ENCODE results near the gene BCAR3. TPM values are rescaled to one million over a fixed set of nuclear protein-coding genes. Genes with fewer than 3 reads are reported as not detected.

The BCAR3 gene
- total RNA-seq, 1 experiment from 2014 or later = 9.3 TPM

GRCh38 chr1:93595743-93596142, 85.9 kb downstream of the BCAR3 start:
- TF ChIP-seq CTCF (IDR thresholded peaks at IDR 0.05; ENCODE audit: insufficient read depth in 1 of 2, low read depth in 1 of 2, low read length in 1 of 2, severe bottlenecking in 1 of 2, unreplicated experiment in 1 of 2) = no peak
- Mint-ChIP-seq H3K4me3 (ENCODE audit: unreplicated experiment) (no peak overlapping the region), H3K4me1 (ENCODE audit: low read depth, unreplicated experiment) (peaks cover 38% of the 10 kb centered on the region), H3K27me3 (ENCODE audit: insufficient read depth, unreplicated experiment) (no peaks in the 10 kb centered on the region), H3K9me3 (ENCODE audit: unreplicated experiment) (no peaks in the 10 kb centered on the region), H3K36me3 (ENCODE audit: insufficient read depth, unreplicated experiment) (peaks cover 6% of the 10 kb centered on the region), H3K27ac (ENCODE audit: unreplicated experiment) (no peak overlapping the region)
- H3K4me3 ChIP-seq (ENCODE audit: low read depth, low read length) = no peak overlapping the region
- H3K27me3 ChIP-seq (replicated peaks; ENCODE audit: control insufficient read depth, insufficient read depth, low read length) = no peaks in the 10 kb centered on the region
- CTCF ChIA-PET = no interaction called here
- intact Hi-C loops (cut with micrococcal nuclease; ENCODE audit: unreplicated experiment) = no loop called here
- DNase-seq = no peak
- peaks cover 42% of the 10 kb centered on the region for H3K4me1 ChIP-seq
- BruUV-seq (replicated peaks) = no TSS peak
- POLR2A ChIA-PET = no interaction called here
- no peaks in the 10 kb centered on the region for H3K9me3 ChIP-seq
- H3K36me3 ChIP-seq (ENCODE audit: control insufficient read depth, insufficient read depth, low read length) = no peaks in the 10 kb centered on the region

- no peak for DNase-seq
- CTCF ChIA-PET = no interaction called here
- H3K4me1 ChIP-seq = peaks cover 45% of the 10 kb centered on the region
- Mint-ChIP-seq H3K27ac (ENCODE audit: unreplicated experiment) (peak overlapping the region; percentile 15), H3K36me3 (ENCODE audit: insufficient read depth, unreplicated experiment) (peaks cover 6% of the 10 kb centered on the region), H3K4me3 (ENCODE audit: unreplicated experiment) (no peak overlapping the region), H3K27me3 (ENCODE audit: insufficient read depth, unreplicated experiment) (no peaks in the 10 kb centered on the region), H3K4me1 (ENCODE audit: low read depth, unreplicated experiment) (peaks cover 38% of the 10 kb centered on the region), H3K9me3 (ENCODE audit: unreplicated experiment) (no peaks in the 10 kb centered on the region)
- intact Hi-C loops (cut with micrococcal nuclease; ENCODE audit: unreplicated experiment) = no loop called here
- H3K4me3 ChIP-seq (ENCODE audit: low read depth, low read length) = no peak overlapping the region
- no peaks in the 10 kb centered on the region for H3K36me3 ChIP-seq (ENCODE audit: control insufficient read depth, insufficient read depth, low read length)
- no peak for TF ChIP-seq CTCF (IDR thresholded peaks at IDR 0.05; ENCODE audit: insufficient read depth in 1 of 2, low read depth in 1 of 2, low read length in 1 of 2, severe bottlenecking in 1 of 2, unreplicated experiment in 1 of 2)
- BruUV-seq (replicated peaks) = no TSS peak
- no peaks in the 10 kb centered on the region for H3K9me3 ChIP-seq
- H3K27me3 ChIP-seq (replicated peaks; ENCODE audit: control insufficient read depth, insufficient read depth, low read length) = no peaks in the 10 kb centered on the region
- POLR2A ChIA-PET = no interaction called here
Measured at GRCh38 chr1:93595266-93595665, 86.4 kb downstream of the BCAR3 start.

- TF ChIP-seq CTCF (IDR thresholded peaks at IDR 0.05; ENCODE audit: insufficient read depth in 1 of 2, low read depth in 1 of 2, low read length in 1 of 2, severe bottlenecking in 1 of 2, unreplicated experiment in 1 of 2) = no peak
- no peaks in the 10 kb centered on the region for H3K27me3 ChIP-seq (replicated peaks; ENCODE audit: control insufficient read depth, insufficient read depth, low read length)
- peaks cover 33% of the 10 kb centered on the region for H3K4me1 Mint-ChIP-seq (ENCODE audit: low read depth, unreplicated experiment)
- DNase-seq = no peak
- intact Hi-C loops (cut with micrococcal nuclease; ENCODE audit: unreplicated experiment) = loop anchor here (1.0 kb wide), 1 partner anchor 9 kb away; no protein-coding TSS in a partner anchor
- no peaks in the 10 kb centered on the region for H3K27me3 Mint-ChIP-seq (ENCODE audit: insufficient read depth, unreplicated experiment)
- no peaks in the 10 kb centered on the region for H3K9me3 Mint-ChIP-seq (ENCODE audit: unreplicated experiment)
- BruUV-seq (replicated peaks) = no TSS peak
- no peaks in the 10 kb centered on the region for H3K9me3 ChIP-seq
- ChIA-PET POLR2A (no interaction called here), CTCF (no interaction called here)
- H3K4me3 ChIP-seq (ENCODE audit: low read depth, low read length) = no peak overlapping the region
- H3K36me3 ChIP-seq (ENCODE audit: control insufficient read depth, insufficient read depth, low read length) = no peaks in the 10 kb centered on the region
- H3K4me3 Mint-ChIP-seq (ENCODE audit: unreplicated experiment) = peak overlapping the region; percentile 45
- H3K36me3 Mint-ChIP-seq (ENCODE audit: insufficient read depth, unreplicated experiment) = peaks cover 6% of the 10 kb centered on the region
- peaks cover 45% of the 10 kb centered on the region for H3K4me1 ChIP-seq
- H3K27ac Mint-ChIP-seq (ENCODE audit: unreplicated experiment) = peak overlapping the region; percentile 15
Measured at GRCh38 chr1:93594603-93594880, 87.1 kb downstream of the BCAR3 start.

Data from Caco-2 (cell line).